ENCODE data around the gene MYO1B.
A peak's percentile ranks its signal among the peaks of the same experiment; 100 is the strongest.

MYO1B gene

DNA sequence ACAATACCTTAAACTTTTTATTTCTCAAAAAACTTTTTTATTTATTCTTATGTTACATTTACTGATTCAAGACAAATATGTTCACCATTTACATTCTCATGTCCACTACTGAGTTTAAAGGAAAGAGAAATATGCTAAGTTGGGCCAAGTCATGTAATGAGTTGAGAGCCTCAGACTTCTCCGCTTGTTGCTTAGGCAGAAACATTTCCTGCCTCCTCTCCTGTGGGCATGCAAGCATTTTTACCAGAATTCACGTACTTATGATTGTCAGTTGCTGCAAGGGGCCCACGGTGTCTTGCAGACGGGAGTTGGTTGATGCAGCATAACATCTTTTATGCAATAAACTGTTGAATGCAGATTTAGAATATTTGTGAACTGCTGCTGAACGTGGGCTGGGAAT is 51.8 kb downstream of the MYO1B start:
- DNase-seq (ENCODE audit: low read depth in 2 of 2), result no peak

DNA sequence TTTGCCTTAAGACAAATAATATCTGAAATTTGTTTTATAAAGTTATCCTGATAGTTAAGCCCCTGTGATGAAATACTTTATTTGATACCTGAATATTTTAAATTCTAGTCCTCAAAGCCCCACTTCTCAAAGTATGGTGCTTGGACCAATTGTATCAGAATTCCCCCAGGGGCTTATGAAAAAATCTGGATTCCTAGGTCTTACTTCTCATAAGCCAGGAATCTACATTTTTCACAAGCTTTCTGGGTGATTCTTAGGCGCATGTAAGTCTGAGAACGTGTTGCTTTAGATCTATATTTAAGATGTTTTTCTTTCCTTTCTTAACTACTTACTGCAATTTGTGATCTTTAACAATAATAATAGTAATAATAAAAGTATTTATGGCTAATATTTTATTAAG is 53.1 kb downstream of the MYO1B start:
- no peak for DNase-seq (ENCODE audit: low read depth in 2 of 2)

DNA sequence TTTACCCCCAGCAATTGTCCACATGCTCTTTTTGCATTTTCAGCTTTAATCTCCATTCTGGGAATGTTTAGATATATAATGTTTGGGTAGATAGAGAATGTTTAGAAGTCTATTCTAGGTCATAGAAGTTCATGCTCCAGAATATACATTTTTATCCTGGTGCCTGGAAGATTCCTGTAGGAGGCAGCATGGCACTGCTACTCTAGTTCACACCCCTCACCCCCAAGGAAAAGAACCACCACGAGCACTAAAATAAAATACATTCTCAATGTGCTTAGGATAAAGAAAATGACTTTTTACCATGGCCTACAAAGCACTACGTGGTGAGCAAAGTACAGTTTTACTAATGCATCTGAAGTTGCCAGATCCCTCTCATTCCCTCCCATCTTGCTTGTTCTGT is 53.8 kb downstream of the MYO1B start:
- no peak for DNase-seq (ENCODE audit: low read depth in 2 of 2)

DNA sequence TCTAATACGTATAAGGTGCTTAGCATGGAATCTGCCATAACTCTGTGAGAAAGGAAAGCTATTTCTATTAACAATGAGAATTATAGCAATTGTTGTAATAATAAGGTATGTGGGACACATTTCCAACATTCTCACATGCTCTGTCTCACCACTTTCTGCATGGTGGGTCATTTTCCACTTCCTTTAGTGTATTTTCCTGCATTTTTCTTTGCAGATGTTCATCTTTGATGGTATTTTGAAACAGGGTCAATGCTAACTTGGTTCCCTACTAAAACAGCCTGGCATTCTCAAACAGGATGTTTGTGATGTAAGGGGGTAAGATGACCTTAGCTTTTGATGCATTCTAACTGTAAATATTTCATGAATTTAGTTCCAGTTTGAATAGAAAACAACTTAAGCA is 54.7 kb downstream of the MYO1B start:
- DNase-seq (ENCODE audit: low read depth in 2 of 2), result no peak

DNA sequence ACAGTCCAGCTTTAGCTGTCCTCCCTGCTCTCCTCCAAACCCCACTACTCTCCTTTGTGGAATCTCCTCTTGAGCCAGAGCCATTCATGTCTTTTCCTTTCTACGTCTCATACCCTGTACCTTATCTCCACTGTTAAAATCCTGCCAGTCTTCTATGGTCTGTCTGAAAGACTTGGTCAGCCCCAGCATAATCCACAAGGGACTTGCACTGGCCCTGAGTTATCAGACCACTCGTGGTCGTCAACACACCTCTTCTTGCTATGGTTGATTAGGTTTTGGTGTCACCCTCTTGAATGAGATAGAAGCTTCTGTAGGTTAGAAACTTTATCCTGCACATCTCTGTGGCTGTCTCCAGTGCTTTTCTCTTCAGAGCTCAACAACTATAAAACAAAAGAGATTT is 56.8 kb downstream of the MYO1B start:
- DNase-seq (ENCODE audit: low read depth in 2 of 2), result no peak

DNA sequence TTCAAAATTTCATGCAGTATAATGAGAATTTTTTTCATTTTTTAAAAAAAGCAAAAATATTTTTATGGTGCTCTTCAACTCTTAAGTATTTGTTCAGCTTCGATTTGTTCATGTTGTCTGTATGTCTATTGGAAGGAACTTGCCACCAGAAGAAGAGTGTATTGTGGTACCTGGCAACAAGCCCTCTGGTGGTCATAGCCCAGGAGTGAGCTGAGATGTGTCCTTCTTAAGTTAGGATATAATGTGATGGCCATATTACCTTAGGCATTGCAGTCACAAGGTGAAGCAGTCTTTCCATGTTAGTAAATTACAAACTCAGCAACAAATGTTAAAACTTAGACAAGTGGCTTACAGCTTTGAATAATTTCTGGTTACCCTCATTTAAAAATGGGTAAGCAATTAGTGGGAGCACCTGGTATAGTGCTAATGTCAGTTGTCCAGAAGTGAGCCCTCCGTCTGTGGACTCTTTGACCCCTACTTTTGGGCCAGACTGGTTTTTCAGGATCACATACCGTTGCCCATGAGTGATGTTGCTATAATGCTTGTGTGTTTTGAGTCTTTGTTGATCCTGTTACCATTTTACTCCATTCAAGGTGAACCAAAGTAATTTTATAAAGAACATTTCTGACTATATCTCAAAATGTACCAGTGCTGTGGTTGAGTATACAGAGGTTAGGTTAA is 57.4 kb downstream of the MYO1B start:
- no peak for DNase-seq (ENCODE audit: low read depth in 2 of 2)

DNA sequence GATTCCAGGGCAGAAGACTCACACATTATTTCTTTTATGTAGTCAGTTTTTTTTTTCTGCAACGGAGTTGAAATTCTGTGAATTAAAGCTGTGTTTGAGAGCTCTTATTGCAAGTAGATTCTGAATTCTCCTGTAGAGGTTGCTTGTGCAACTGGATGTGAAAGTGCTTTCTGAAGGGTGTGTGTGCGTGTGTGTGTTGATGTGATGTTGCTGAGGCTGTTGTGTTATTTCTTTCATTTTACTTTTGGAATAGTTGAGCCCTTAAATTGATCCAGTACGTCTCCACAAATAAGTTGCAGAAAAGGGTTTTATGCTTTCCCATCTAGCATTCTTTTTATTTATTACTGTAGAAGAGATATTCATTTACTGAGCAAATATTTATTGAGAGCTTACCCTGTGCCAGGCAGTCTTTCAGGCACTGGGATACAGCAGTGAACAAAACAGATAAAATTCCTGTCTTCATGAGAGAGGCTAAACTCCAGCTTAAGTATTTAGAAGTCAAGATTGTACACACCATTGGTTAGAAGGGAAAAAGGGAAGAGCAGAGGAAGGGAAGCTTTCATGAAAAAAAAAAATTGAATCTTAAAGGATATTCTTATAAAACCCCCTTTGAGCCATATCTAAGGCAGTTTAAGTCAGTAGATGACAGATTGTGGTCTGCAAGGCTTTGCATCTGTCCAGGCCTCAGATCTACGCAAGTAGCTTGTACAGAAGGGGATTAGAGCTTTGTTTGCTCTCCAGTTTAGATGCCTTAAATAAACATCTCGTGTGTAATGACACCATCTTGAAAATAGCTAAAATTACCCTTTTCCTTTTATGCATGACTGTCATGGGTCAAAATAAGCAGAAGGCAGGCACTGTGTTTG is 58.2 kb downstream of the MYO1B start:
- DNase-seq (ENCODE audit: low read depth in 2 of 2), result no peak

DNA sequence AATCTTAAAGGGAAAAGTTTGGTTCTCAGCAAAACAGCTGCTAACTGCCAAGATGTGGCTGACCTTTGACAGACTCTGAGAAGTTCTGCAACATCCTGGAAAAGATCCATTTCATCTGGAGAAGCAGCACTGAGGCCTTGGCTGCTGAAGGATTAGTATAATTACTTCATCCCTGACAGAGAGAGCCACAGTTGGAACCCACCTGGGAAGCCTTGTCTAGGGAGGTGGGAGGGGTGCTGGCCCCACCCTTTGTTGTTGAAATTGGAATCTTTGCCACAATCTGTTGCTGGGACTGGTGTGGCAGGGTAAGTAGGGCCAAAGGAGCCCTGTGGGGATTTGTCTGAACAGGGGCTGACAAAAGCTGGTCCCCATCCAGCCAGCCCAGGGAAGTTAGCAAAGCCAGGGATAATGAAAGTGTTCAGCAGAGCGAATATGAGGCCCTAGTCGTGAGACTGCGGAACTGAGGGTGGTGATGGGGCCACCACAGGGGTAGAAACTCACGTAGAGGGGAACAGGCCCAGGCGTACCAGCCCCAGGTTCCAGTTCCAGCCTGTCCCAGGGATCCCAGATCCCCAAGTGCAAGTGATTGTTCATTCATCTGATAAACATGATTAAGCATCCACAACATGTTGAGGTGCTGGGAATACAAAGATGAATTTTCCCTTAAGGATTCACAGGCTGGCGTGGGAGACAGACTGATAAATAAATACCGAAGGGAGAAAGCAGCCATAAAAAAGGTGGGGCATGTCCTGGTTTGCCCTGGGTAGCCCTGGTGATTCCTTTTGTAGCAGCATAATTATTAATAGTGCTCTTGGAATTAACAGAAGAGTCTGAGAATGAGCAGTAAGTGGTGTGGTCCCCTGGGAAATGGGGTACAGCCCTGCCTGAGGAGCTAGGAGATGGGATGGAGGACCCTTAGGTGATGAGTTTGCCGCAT is 60.0 kb downstream of the MYO1B start:
- peak; percentile 69 to 70 for DNase-seq (ENCODE audit: low read depth in 2 of 2)

DNA sequence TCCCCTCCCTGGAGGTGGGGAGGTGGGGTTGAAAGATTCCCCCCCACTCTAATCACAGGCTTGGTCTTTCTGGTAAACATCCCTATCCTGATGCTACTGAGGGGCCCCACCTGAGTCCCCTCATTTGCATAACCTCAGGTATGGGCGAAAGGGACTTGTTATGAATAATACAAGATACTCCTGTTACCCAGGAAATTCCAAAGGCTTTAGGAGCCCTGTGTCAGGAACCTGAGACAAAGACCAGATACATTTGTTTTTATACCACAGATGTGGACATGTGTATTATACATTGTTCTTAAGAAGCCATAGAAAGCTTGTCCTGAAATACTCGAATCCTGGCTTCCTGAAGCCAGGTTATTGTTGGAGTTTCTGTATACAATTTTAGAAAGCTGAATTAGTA is 62.8 kb downstream of the MYO1B start:
- no peak for DNase-seq (ENCODE audit: low read depth in 2 of 2)

DNA sequence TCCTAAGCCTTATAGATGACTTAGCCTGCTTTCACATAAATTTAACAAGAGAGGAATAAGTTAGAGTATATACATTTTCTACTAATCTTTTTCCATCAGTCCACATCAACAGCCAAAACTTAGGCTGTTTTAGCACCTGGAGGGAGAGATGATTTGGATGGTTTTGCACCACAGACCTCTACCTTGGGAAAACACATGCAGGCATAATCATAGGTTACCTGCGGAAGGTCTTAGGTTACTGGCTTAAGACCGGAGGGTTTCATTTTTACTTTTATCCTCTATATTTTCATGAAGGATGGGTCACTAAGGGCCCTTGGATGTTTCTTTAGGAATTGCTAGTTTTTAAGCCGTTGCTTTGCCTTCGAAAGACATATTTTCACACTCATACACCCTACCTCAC is 66.0 kb downstream of the MYO1B start:
- DNase-seq (ENCODE audit: low read depth in 2 of 2), result no peak

DNA sequence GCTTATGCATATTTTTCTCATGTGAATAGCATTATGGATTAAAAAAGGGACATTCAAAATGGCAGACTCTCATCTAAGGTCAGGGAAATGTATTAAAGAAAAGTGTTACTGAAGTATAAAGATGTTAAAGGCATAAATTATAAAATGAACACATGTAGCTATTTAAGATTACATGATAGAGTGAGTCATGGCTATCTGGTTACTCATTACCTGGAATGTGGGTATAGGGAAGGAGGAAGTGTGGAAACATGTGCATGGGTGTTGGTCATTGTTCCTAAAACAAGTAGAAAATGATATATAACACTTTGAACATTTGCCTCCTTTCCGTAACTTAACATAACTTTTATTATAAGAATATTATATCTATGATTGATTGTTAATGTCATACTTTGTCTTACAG is 66.4 kb downstream of the MYO1B start:
- peak; percentile 68 for DNase-seq (ENCODE audit: low read depth in 2 of 2)

DNA sequence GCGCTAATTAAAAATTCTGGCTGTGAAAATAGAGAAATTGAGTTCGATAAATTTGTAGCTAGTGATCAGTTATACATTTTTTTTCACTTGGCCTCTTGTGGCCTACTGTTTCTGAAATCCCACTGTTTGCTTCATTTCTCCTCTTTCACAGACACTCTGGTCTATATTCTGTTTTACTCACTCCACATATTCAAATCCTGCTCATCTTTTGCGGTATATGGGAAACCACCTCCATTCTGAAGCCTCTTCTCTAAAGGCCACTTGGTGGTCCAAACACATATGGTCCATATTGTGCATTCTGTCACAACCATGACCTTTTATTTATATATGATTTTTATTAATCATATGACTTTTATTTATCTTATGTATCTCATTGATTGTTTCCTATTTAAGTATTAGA is 67.0 kb downstream of the MYO1B start:
- DNase-seq (ENCODE audit: low read depth in 2 of 2), result no peak

DNA sequence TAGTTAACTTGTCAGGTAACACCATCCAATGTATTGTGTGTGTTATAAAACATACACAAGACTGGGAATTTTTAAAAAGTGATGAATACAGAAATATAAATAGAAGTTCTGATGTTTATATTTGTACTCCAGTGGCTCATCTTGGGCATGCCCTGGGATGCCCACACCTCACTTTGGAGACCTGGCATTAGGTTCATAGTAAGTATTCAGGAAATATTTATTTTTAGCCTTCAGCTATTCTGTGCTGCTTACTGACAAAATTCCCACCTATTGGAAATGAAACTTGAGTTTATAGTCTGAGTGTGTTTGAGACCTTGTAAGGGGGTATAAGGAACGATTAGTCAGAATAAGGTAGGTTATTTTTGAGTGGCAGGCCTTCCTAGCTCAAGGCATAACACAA is 67.5 kb downstream of the MYO1B start:
- DNase-seq (ENCODE audit: low read depth in 2 of 2), result no peak

DNA sequence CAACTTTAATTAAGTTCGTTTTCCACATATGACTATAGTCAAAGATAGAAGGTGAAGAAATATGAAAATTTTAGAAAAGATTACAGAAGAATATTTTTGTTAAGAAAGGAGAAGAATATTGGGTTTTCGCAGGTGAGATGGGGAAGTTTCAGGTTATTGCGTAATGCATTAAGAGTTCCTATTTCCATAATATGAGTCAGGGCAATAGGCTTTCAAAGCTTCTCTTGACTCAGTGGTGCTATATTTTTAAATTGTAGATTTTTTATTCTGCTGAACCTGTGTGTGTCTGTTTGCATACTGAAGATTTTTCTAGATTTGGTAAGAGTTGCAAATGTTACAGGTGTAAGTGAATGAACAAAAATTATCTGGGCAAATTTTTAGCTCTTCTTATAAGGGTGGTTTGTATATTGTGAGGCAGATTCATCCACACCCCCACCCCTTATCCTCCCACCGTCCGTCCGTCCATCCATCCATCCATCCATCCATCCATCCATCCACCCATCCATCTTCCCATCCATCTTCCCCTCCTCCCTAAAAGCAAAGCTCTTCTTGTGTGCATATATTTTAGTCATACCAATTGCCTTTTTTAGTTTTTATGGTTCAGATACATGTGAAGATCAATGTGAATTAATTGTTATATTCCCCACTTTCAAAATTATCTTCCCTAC is 69.6 kb downstream of the MYO1B start:
- no peak for DNase-seq (ENCODE audit: low read depth in 2 of 2)

DNA sequence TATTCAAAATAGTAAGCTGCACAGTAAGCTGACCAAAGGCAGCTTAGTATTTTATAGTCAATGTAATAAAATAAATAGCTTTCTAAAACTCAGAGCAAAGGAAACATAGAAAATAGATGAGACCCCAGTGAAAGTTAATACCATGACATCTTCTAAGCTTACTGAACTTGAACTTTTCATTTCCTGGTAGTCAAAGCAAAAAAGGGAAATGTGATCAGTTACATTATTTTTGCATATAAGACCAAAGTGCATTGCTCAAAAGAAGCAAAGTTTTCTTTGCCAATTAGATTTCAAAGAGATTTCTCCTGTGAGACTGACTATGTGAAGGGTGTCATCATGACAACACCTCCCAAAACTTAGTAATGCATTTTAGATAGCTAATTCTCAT is 70.2 kb downstream of the MYO1B start:
- no peak for DNase-seq (ENCODE audit: low read depth in 2 of 2)

DNA sequence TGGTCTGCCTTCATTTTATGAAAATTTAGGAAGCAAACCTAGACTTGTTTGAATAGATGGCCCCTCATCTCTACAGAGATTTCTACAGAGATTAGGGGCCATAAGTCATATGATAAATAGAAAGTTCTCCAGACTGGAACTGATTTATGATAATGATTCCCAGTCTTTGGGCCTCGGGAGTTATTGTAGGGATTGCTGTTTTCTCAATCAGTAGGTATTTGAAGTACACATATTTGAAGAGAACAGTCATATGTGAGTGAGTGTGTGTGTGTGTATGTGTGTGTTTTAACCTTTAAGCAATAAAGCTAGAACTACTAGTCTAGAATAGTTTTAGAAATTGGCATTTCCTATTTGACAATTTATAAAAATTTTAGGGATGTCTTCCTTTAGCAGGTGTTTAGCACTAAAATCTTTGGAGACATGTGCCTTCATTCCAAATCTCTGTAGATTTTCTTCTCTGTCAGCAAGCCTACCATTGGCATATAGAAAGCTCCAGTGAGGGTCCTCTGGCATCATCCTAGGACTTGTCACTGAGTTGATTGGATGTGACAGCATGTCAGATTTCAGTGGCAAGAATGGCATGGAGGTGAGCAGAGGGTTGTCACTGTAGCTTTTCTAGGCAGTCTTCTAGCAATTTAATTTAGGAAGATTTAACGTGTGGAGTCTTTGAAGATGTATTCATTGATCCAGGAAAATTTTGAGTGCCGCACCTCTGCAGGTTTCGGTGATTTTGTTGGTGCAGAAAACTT is 71.2 kb downstream of the MYO1B start:
- DNase-seq (ENCODE audit: low read depth in 2 of 2), result peak; percentile 60 to 63

DNA sequence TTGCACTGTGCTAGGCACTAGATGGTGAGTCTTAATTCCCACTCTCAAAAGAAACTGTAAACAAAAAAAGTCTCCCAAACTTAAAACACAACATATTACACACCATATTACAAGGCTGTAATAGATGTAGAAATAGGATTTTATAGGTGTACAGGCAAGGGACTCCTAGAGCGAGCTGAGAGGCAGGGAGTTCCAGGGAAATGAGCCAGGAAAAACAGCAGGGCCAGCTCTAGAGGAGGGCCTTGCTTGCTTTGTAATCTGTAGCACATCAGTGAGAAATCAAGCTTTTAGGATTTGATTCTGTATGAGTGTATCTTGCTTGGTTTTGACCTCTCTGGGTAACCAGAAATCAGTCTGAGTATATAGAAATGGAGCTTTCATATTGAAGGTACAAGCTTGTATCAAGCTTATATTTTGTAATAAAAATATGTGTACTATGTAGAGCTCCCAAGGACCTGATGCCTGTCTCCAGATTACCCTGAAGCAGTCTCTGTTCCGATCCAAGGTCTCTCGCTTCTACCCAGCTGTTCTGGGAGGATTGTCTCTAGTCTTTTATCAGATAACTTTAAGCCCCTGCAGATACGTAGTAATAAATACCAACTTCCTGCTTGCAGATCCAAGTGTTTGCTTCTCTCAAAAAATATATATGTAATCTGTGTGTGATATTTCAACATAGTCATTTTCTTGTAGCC is 73.0 kb downstream of the MYO1B start:
- no peak for DNase-seq (ENCODE audit: low read depth in 2 of 2)

DNA sequence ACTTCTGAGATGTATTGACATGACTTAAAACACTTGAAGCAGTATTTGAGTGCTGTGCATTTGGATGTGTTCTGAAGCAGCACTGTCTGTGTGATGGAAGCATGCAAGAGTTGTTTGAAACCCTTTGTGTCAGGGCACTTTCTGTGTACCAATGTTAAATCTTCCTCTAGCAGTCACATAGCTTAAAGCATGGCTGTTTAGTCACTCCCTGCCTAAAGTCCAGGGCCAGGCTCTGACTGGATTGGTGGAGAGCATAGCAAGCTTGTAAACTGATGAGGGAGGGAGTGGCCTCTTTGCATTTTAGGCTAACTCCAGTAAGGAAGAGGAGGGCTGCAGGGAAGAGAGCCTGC is 73.5 kb downstream of the MYO1B start:
- DNase-seq (ENCODE audit: low read depth in 2 of 2), result peak in 1 of 2 experiments; percentile 57

DNA sequence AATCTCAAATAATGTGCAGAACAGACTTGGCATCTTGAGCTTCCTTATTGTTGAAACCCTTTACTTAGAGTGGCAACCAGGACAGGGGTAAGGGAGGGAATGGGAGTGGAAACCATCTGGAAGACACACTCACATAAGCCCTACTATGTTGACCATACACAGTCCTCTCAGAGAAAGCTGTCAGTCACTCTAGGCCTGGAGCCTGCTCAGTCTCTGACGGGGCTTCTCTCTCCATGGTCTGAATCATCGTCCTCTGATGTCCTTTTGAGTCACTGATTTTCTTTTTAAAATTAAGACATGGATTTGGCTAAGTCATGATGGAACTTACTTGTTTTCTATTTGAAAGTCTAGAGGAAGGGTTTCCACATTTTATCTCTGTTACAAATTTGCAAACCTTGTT is 74.0 kb downstream of the MYO1B start:
- no peak for DNase-seq (ENCODE audit: low read depth in 2 of 2)

DNA sequence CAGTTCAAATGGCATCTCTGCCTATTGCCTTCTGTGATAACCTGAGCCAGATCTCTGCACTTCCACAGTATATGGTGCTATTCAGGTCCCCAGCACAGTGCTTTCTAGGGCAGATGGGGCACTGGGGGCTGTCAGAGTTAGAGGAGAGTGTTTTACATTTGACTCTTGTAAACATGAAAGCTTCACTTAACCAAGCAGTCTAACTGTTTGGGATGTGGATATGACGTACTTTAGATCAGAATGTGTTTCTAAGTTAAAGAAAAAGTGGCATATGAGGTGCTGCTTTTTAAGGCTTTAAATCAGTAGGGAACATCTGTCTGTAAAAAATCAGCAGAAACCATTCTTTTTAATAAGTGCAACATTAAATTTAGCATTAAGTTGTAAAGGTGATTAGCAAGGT is 75.7 kb downstream of the MYO1B start:
- DNase-seq (ENCODE audit: low read depth in 2 of 2), result no peak
